ENCODE data around the gene ALDOC.

ALDOC gene

GRCh38 chr17:28599311-28600184, 22.9 kb upstream of the ALDOC start:
- peak overlapping the region; percentile 72 for H3K4me3 ChIP-seq (replicated peaks; ENCODE audit: low read depth, low read length)
- TF ChIP-seq CTCF (IDR thresholded peaks at IDR 0.05; ENCODE audit: low read length, missing control alignments), result no peak
- DNase-seq (ENCODE audit: low read depth), result peak; percentile 90

GRCh38 chr17:28598799-28599310, 22.2 kb upstream of the ALDOC start, which contains the start of gene SPAG5:
Gene SPAG5, minus strand, starts transcription at chr17:28599025. Its CDS starts 79 bp downstream, at chr17:28598946.
- peak within 1 kb of the TSS; percentile 72 for H3K4me3 ChIP-seq (replicated peaks; ENCODE audit: low read depth, low read length)
- peak; percentile 90 for DNase-seq (ENCODE audit: low read depth)
- no peak for TF ChIP-seq CTCF (IDR thresholded peaks at IDR 0.05; ENCODE audit: low read length, missing control alignments)

- no peak for TF ChIP-seq CTCF (IDR thresholded peaks at IDR 0.05; ENCODE audit: low read length, missing control alignments)
- no peak for DNase-seq (ENCODE audit: low read depth)
- H3K4me3 ChIP-seq (replicated peaks; ENCODE audit: low read depth, low read length), result peak overlapping the region; percentile 72
Observed at GRCh38 chr17:28598389-28598788, 21.7 kb upstream of the ALDOC start.

- DNase-seq (ENCODE audit: low read depth), result no peak
- TF ChIP-seq CTCF (IDR thresholded peaks at IDR 0.05; ENCODE audit: low read length, missing control alignments), result no peak
- peak overlapping the region; percentile 72 for H3K4me3 ChIP-seq (replicated peaks; ENCODE audit: low read depth, low read length)
Observed at GRCh38 chr17:28597606-28598383, 21.1 kb upstream of the ALDOC start.

- DNase-seq (ENCODE audit: low read depth), result no peak
- TF ChIP-seq CTCF (IDR thresholded peaks at IDR 0.05; ENCODE audit: low read length, missing control alignments), result no peak
- no peak overlapping the region for H3K4me3 ChIP-seq (replicated peaks; ENCODE audit: low read depth, low read length)
Observed at GRCh38 chr17:28592260-28592659, 15.6 kb upstream of the ALDOC start.

GRCh38 chr17:28585851-28586250, 9.2 kb upstream of the ALDOC start:
- no peak for DNase-seq (ENCODE audit: low read depth)
- no peak for TF ChIP-seq CTCF (IDR thresholded peaks at IDR 0.05; ENCODE audit: low read length, missing control alignments)
- no peak overlapping the region for H3K4me3 ChIP-seq (replicated peaks; ENCODE audit: low read depth, low read length)

Data from fibroblast of pulmonary artery (primary cell).